GM19455 (cell line): ENCODE data around the gene KNDC1.

Experiments
- ATAC-seq: cut with Tn5 transposase; IDR thresholded peaks from one replicate; pipeline ENCODE4 v1.9.1; 2021; ENCODE audit not compliant: unreplicated experiment

Gene KNDC1

GRCh38 chr10:133237588-133238465 lies 77.8 kb downstream of the KNDC1 start, which contains the start of gene VENTX:
Gene VENTX (plus strand): TSS chr10:133237855. CDS start chr10:133237915, 60 bp downstream.
- no peak for ATAC-seq

- no peak for ATAC-seq
Measured at GRCh38 chr10:133238466-133238804, 78.4 kb downstream of the KNDC1 start.

- ATAC-seq, result no peak
Measured at GRCh38 chr10:133239990-133240389, 80.0 kb downstream of the KNDC1 start.

- ATAC-seq, result peak; percentile 72
Measured at GRCh38 chr10:133241501-133242205, 81.6 kb downstream of the KNDC1 start.

GRCh38 chr10:133242611-133243356 lies 82.8 kb downstream of the KNDC1 start:
- no peak for ATAC-seq

GRCh38 chr10:133243593-133243992 lies 83.6 kb downstream of the KNDC1 start:
- ATAC-seq, result no peak

- no peak for ATAC-seq
Measured at GRCh38 chr10:133245439-133246235, 85.6 kb downstream of the KNDC1 start.

GRCh38 chr10:133246236-133246626 lies 86.2 kb downstream of the KNDC1 start:
- no peak for ATAC-seq

GRCh38 chr10:133247681-133248333 lies 87.8 kb downstream of the KNDC1 start:
- ATAC-seq, result no peak

GRCh38 chr10:133248334-133248715 lies 88.3 kb downstream of the KNDC1 start:
- ATAC-seq, result no peak

- no peak for ATAC-seq
Measured at GRCh38 chr10:133249094-133249780, 89.2 kb downstream of the KNDC1 start.

GRCh38 chr10:133249975-133250754 lies 90.1 kb downstream of the KNDC1 start:
- no peak for ATAC-seq

GRCh38 chr10:133251388-133252222 lies 91.6 kb downstream of the KNDC1 start:
- ATAC-seq, result no peak

GRCh38 chr10:133252223-133252552 lies 92.2 kb downstream of the KNDC1 start:
- ATAC-seq, result no peak

- ATAC-seq, result no peak
Measured at GRCh38 chr10:133253361-133253955, 93.4 kb downstream of the KNDC1 start.

- ATAC-seq, result no peak
Measured at GRCh38 chr10:133254421-133255120, 94.6 kb downstream of the KNDC1 start.

GRCh38 chr10:133255323-133255722 lies 95.3 kb downstream of the KNDC1 start:
- ATAC-seq, result no peak
